ENCODE data around the gene RBFOX1.

RBFOX1 gene

GRCh38 chr16:7332611-7333010 is at the start of gene RBFOX1:
Gene RBFOX1 (plus strand): TSS chr16:7332845.
- DNase-seq (ENCODE audit: low read depth in 2 of 2): no peak

GRCh38 chr16:7284780-7285179 is 47.9 kb upstream of the RBFOX1 start:
- no peak for DNase-seq (ENCODE audit: low read depth in 2 of 2)

- DNase-seq (ENCODE audit: low read depth in 2 of 2): no peak
Measured at GRCh38 chr16:7285520-7285919, 47.1 kb upstream of the RBFOX1 start.

- no peak for DNase-seq (ENCODE audit: low read depth in 2 of 2)
Measured at GRCh38 chr16:7289299-7289698, 43.3 kb upstream of the RBFOX1 start.

GRCh38 chr16:7290682-7291081 is 42.0 kb upstream of the RBFOX1 start:
- no peak for DNase-seq (ENCODE audit: low read depth in 2 of 2)

- DNase-seq (ENCODE audit: low read depth in 2 of 2): no peak
Measured at GRCh38 chr16:7294020-7294419, 38.6 kb upstream of the RBFOX1 start.

GRCh38 chr16:7303052-7303610 is 29.5 kb upstream of the RBFOX1 start:
- DNase-seq (ENCODE audit: low read depth in 2 of 2): no peak

- DNase-seq (ENCODE audit: low read depth in 2 of 2): no peak
Measured at GRCh38 chr16:7303660-7304200, 28.9 kb upstream of the RBFOX1 start.

- DNase-seq (ENCODE audit: low read depth in 2 of 2): no peak
Measured at GRCh38 chr16:7304279-7304678, 28.4 kb upstream of the RBFOX1 start.

GRCh38 chr16:7304958-7305357 is 27.7 kb upstream of the RBFOX1 start:
- no peak for DNase-seq (ENCODE audit: low read depth in 2 of 2)

GRCh38 chr16:7313170-7313569 is 19.5 kb upstream of the RBFOX1 start:
- no peak for DNase-seq (ENCODE audit: low read depth in 2 of 2)

GRCh38 chr16:7314163-7314562 is 18.5 kb upstream of the RBFOX1 start:
- no peak for DNase-seq (ENCODE audit: low read depth in 2 of 2)

GRCh38 chr16:7315813-7316212 is 16.8 kb upstream of the RBFOX1 start:
- no peak for DNase-seq (ENCODE audit: low read depth in 2 of 2)

- no peak for DNase-seq (ENCODE audit: low read depth in 2 of 2)
Measured at GRCh38 chr16:7316281-7316888, 16.3 kb upstream of the RBFOX1 start.

- DNase-seq (ENCODE audit: low read depth in 2 of 2): no peak
Measured at GRCh38 chr16:7317982-7318381, 14.7 kb upstream of the RBFOX1 start.

- no peak for DNase-seq (ENCODE audit: low read depth in 2 of 2)
Measured at GRCh38 chr16:7318686-7319085, 14.0 kb upstream of the RBFOX1 start.

GRCh38 chr16:7319514-7319913 is 13.1 kb upstream of the RBFOX1 start:
- no peak for DNase-seq (ENCODE audit: low read depth in 2 of 2)

- no peak for DNase-seq (ENCODE audit: low read depth in 2 of 2)
Measured at GRCh38 chr16:7321661-7322060, 11.0 kb upstream of the RBFOX1 start.

GRCh38 chr16:7324321-7324720 is 8.3 kb upstream of the RBFOX1 start:
- no peak for DNase-seq (ENCODE audit: low read depth in 2 of 2)

- DNase-seq (ENCODE audit: low read depth in 2 of 2): no peak
Measured at GRCh38 chr16:7325834-7326233, 6.8 kb upstream of the RBFOX1 start.

GRCh38 chr16:7330709-7331108 is 1.9 kb upstream of the RBFOX1 start:
- DNase-seq (ENCODE audit: low read depth in 2 of 2): no peak

GRCh38 chr16:7331997-7332396 is 648 bp upstream of the RBFOX1 start:
- DNase-seq (ENCODE audit: low read depth in 2 of 2): no peak

- no peak for DNase-seq (ENCODE audit: low read depth in 2 of 2)
Measured at GRCh38 chr16:7333180-7333725, 608 bp downstream of the RBFOX1 start.

All from stimulated activated CD8-positive, alpha-beta memory T cell treated with anti-CD3 and anti-CD28 coated beads, Interleukin-2, amount 100 ng/mL, for 48 hours (primary cell).